Activated gamma-delta T cell treated with Interleukin-2 at 50 U/mL for 16 hours (primary cell): ENCODE data around the gene SULT2B1.
A peak's percentile ranks its signal among the peaks of the same experiment; 100 is the strongest.
"Not testable (repeated sequence)": the region's sequence is repeated elsewhere in the genome, so short reads cannot be mapped to it uniquely, and the experiment has no call there.

Experiments
- DNase-seq: peaks from one replicate; pipeline ENCODE4 v3.0.0-alpha.2; 2020

SULT2B1 gene

DNA sequence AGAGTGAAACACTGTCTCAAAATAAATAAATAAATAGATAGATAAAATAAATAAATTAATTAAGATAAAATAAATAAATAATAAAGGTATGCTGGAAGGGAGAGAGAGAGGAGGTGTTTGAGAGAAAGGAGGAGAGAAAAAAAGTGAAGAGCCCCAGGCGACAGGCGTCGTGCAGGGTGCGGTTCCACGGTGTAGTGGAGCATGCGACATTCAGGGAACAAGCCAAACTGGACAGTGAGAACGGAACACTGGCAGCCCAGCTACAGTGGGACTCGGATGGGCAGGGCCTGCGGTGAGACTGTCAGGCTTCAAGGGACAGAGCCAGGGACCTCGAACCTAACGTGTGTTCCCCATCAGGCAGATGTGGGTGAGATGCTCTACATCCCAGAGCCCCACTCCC, 9.4 kb downstream of the SULT2B1 start:
- no peak for DNase-seq

DNA sequence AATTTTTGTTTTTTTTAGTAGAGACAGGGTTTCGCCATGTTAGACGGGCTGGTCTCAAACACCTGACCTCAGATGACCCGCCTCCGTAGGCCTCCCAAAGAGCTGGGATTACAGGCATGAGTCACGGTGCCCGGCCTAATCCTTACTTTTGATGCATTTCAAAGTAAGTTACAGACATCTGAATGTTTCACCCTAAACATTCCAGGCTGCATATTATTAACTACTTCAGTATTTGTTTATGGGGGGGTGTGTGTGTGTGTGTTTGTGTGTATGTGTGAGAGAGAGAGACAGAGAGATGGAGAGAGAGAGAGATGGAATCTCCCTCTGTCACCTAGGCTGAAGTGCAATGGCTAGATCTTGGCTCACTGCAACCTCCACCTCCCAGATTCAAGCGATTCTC, 13.1 kb downstream of the SULT2B1 start:
- no peak for DNase-seq

DNA sequence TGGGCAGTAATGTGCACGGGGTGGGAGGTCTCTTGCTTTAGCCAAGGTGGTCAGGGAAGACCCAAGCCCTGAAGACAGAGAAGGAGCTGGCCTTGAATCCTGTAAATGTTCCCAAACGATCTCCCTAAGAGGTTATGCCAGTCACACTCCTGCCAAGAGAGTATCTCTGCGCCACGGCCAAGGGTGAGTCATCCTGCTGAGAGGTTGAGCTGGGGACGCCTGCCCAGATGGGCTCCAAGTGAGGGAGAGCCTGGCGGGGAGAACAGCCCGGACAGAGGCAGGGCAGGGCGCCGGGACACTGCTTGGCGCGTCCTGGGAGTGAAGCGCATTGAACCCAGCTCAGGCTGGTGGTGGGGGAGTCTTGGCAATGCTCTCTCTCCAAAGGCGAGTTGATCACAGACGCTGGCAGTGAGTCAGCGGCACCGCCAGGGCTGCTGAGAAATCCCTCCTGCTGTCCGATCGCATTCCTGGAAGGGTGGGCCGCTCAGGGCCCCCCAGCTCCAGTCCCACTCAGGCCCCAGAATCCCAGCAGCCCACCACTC, 16.4 kb downstream of the SULT2B1 start:
- DNase-seq: no peak

DNA sequence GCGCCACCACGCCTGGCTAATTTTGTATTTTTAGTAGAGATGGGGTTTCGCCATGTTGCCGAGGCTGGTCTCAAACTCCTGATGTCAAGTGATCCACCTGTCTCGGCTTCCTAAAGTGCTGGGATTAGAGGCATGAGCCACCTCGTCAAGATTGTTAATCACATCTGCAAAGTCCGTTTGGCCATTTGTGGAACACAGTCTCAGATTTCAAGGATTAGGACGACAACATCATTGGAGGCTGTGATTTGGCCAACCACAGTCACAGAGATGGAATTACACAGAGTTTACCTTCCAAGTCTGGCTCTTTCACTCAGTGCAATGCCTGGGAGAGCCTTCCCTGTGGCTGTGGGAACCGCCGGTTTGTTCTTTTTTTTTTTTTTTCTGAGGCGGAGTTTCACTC, 17.8 kb downstream of the SULT2B1 start:
- DNase-seq: no peak

DNA sequence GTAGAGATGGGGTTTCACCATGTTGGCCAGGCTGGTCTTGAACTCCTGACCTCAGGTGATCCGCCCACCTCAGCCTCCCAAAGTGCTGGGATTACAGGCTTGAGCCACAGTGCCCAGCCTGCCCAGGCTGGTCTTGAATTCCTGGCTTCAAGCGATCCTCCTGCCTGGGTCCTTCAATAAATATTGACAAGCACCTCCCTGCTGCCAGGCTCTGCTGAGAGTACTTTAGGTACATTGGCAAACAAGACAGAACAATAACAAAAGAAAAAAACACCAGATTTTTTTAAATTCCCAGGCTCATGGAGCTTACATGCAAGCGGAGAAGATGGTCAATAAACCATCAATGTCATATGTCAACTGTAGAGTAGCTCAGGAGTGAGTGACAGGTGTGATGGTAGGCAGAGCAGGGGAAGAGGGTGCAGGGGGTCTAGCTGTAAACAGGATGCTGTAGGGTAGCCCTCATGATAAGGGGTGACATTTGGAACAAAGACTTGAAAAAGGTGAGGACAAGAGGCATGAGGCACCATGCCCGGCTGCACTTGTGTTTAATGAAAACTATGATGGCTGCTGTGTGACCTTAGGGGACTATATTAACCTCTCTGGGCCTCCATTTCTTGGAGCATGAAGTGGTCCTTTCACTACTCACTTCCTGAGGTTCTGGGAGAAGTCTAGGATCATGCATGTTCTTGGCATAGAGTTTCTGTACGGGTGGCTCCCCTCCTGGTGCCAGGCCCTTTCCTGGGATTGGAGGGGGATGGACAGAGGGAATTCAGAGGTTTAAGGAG, 19.6 kb downstream of the SULT2B1 start:
- no peak for DNase-seq

DNA sequence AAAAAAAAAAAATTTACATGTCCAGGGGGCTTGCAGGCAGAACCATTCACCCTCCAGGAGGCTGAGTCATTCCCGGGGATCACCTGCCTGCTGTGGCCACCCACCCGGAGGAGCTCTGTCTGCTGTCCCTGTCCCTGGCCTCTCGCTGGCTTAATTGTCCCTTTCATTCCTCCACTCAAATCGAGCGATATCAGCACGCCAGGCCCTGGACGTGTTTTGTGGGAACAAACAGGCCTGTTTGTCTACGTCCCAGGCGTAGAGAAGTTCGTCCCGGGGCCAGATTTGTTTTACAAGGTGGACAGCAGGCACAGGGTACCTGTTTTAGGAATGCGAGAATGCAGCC, 21.2 kb downstream of the SULT2B1 start:
- DNase-seq: no peak

DNA sequence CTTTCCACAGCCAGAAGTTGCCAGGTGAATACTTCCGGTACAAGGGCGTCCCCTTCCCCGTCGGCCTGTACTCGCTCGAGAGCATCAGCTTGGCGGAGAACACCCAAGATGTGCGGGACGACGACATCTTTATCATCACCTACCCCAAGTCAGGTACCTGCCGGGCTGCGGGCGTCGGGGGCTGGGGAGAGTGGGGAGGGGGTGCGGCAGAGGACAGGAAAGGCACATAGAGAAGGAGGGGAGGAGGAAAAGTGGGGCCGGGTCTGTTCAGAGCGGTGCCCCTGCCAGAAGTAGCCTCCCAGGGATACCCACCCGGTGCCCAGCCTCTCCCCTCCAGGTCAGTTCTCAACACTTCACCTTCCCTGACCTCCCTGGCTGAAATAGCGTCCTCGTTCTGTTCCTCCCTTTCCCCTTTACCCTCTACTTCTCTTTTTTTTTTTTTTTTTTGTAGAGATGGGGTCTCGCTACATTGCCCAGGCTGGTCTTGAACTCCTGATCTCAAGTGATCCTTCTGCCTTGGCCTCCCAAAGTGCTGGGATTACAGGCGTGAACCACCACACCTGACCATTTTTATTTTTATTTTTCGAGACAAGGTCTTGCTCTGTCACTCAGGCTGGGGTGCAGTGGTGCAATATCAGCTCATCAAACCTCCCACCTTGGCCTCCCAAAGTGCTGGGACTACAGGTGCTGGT, 24.1 kb downstream of the SULT2B1 start:
- no peak for DNase-seq

DNA sequence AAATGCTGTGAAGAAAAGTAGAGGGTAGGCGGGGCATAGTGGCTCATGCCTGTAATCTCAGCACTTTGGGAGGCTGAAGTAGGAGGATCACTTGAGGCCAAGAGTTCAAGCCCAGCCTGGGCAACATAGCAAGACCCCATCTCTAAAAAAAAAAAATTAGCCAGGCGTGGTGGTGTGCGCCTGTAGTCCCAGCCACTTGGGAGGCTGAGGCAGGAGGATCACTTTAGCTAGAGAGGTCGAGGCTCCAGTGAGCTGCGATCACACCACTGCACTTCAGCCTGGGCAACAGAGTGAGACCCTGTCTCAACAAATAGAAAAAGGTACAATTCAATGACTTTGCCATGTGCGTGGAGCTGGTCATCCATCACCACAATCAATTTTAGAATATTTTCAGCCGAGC, 25.9 kb downstream of the SULT2B1 start:
- DNase-seq: not testable (repeated sequence)

DNA sequence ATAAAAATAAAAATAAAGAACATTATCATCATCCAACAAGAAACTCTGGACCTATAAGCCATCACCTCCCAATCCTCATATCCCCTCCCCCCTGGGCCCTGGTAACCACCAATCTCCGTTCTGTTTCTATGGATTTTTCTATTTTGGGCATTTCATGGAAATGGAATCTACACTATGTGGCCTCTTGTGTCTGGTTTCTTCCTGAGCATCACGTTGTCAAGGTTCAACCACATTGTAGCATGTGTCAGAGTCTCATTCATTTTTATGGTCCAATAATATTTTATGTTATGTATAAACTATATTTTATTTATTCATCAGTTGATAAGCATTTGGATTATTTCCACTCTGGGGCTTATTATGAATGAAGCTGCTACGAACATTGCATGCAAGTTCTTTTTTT, 26.9 kb downstream of the SULT2B1 start:
- no peak for DNase-seq

DNA sequence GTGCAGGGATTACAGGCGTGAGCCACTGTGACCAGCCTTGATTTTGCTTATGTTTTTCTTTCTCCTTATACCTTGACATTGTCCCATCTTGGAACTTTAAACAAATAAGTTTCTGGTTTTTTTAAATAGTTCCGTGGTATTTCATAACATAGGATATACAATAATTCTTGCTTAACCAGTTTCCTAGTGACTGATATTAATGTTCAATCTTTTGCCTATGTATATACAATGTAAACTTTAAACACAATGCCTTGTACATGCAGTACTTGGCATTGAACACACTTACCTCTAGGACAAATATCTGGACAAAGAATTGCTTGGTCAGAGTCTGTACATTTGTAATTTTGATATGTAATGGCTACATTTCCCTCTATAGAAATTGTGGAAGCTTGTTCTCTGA, 30.2 kb downstream of the SULT2B1 start:
- DNase-seq: no peak

DNA sequence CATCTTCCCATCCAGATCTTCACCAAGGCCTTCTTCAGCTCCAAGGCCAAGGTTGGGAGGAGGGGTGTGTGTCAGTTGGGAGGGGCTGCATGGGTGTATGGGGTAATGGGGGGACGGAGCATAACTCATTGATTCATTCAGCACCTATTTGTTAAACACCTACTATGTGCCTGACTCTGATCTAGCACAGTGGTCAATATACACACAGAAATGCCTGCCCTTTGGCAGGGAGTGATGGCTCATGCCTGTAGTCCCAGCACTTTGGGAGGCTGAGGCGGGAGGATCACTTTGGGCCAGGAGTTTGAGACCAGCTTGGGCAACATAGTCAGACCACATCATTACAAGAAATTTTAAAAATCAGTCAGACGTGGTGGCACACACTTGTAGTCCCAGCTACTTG, 35.4 kb downstream of the SULT2B1 start:
- DNase-seq: no peak

DNA sequence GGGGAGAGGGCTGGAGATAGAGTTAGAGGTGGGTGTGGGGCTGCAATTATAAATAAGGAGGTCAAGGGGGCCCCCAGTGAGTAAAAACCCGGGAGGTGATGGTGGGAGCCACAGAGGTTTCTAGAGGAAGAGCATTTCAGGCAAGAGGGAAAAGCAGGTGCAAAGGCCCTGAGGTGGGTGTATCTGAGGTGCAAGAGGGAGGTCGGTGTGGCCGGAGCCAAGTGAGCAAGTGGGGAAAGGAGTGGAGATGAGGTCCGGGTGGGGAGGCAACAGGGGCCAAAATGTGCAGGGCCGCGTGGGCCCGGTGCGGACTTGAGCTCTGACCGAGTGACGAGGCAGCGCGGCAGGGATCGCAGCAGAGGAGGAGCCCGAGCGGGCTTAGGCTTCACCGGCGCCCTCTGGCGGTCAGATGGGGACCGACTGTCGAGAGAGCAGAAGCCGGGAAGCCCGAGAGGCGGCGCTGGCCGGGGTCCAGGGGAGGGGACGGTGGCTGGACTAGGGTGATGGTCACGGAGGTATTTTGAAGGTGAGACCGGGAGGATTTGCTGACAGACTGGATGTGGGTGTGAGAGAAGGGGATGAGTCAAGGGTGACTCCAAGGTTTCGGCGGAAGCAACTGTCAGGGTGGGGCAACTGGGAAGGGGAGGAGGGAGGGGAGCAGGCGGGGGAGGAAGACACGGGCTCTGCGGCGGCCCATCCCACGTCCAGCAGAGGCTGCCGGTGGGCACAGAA, 36.9 kb downstream of the SULT2B1 start:
- DNase-seq: peak; percentile 88

DNA sequence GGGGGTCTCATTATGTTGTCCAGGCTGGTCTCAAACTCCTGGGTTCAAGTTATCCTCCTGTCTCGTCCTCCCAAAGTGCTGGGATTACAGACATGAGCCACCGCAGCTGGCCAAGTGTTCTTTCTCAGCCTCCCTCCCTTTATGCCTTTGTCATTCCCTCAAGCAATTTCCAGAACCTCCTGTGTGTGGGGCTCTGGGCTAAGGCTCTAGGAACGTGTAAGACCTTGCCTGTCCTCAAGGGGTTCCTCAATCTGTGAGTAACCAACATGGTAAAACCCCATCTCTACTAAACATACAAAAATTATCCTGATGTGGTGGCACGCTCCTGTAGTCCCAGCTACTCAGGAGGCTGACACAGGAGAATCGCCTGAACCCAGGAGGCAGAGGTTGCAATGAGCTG, 39.0 kb downstream of the SULT2B1 start:
- no peak for DNase-seq

DNA sequence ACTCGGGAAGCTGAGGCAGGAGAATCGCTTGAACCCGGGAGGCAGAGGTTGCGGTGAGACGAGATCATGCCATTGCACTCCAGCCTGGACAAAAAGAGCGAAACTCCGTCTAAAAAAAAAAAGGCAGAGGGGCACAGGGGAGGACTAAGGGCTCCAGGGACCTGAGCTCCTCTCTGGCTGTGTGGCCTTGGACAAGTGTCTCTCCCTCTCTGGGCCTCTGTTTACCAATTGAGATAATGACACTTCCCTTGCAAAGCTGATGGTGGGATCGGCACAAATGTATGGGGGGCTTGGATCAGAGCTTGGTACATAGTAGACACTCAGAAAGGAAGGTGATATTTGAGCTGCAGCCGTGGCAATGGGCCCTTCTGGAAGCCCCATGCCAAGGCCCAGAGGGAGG, 43.2 kb downstream of the SULT2B1 start:
- DNase-seq: no peak

DNA sequence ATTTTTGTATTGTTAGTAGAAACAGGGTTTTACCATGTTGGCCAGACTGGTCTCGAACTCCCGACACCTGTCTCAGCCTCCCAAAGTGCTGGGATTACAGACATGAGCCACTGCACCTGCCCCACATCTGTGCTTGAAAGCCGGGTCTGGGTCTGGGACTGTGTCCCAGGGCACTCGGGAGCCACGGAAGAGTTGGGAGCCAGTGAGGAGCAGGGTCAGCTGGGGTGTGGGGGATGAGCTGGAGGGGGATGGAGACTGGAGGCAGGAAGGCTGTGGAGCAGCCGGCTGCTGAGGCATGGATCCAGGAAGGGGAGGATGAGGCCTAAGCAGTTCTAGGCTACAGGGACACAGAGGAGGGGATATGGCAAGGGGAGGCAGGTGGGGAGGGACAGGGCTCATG, 43.9 kb downstream of the SULT2B1 start:
- no peak for DNase-seq

DNA sequence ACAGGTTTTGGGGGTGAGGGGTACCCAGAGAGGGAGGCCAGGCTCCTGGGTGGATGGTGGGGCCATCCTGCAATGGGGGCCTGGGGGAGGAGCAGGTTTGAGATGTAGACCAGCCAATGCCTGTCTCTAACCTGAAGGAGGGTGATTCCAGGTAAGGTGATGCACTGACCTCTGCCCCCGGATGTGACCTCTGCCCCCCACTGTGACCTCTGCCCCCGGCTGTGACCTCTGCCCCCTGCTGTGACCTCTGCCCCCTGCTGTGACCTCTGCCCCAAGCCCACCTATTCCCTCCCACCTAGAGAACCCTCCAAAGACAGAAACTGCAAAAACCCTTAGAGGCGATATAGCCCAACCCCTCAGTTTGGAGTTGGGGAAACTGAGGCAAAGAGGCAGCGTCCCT, 44.3 kb downstream of the SULT2B1 start:
- DNase-seq: no peak

DNA sequence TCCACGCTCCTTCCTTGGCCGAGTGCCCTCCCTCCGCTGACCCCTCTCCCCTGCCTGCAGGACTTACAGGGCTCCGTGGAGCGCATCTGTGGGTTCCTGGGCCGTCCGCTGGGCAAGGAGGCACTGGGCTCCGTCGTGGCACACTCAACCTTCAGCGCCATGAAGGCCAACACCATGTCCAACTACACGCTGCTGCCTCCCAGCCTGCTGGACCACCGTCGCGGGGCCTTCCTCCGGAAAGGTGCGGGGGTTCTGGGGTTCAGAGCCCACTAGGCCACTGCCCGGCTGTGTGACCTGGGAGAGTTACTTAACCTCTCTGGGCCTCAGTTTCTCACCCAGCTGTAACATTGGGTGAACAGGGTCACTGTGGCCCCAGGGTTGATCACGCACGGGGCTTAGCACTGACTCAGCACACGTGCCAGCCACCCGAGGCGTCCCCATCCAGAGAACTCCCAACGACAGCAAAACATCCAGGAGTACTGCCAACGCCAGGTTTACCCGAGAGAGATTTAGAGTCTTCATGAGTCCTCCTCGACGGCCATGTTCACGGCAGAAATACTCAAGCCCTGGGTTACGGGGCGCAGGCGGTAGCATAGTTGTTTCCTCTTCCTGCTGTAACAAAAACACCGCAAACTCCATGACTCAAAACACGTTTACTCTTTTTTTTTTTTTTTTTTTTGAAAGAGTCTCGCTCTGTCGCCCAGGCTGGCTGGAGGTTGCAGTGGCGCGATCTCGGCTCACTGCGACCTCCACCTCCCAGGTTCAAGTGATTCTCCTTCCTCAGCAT, 44.9 kb downstream of the SULT2B1 start:
- DNase-seq: peak; percentile 26

DNA sequence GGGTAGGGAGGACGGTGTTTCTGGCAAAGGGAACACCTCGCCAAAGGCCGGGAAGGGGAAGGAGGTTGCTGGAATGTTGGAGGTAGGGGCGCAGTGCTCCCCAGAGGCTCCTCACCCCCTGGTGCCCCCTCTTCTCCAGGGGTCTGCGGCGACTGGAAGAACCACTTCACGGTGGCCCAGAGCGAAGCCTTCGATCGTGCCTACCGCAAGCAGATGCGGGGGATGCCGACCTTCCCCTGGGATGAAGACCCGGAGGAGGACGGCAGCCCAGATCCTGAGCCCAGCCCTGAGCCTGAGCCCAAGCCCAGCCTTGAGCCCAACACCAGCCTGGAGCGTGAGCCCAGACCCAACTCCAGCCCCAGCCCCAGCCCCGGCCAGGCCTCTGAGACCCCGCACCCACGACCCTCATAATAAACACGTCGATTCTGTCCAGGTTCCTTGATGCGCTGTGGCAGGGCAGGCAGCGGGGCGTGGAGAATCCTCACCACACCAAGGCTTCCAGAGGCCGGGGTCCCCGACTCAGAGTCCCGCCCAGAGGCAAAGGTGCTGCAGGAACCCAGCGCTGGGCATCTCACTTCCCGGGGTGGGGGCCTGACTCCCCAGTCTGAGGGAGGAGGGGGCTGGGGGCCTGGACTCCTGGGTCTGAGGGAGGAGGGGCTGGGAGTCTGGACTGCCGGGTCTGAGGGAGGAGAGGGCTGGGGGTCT, 47.2 kb downstream of the SULT2B1 start:
- DNase-seq: no peak

DNA sequence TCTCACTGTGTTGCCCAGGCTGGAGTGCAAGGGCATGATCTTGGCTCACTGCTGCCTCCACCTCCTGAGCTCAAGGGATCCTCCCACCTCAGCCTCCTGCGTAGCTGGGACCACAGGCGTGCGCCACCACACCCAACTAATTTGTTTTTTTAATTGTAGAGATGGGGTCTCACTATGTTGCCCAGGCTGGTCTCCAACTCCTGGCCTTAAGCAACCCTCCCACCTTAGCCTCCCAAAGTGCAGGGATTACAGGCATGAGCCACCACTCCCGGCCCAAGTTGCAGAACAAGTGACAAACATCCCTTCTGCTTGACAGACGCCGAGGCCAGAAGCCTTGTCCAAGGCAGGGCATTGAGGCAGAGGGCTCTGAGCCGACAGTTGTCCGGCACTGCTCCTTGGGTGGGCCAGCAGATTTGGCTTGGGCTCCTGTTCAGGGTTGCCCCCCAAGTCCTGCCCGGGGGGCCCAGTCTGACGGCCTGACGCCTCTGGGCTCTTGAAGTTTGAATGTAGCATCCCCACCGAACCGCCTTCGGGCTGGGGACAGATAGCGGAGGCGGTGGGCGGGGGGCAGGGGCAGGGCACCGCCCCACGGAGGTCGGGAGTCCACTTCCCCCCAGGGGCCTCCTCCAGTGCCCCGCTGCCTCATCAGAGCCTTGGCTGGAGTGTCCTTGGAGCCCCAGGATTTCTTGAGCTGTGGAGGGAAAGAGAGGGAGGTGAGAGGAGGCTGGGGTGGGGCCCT, 48.9 kb downstream of the SULT2B1 start:
- no peak for DNase-seq

DNA sequence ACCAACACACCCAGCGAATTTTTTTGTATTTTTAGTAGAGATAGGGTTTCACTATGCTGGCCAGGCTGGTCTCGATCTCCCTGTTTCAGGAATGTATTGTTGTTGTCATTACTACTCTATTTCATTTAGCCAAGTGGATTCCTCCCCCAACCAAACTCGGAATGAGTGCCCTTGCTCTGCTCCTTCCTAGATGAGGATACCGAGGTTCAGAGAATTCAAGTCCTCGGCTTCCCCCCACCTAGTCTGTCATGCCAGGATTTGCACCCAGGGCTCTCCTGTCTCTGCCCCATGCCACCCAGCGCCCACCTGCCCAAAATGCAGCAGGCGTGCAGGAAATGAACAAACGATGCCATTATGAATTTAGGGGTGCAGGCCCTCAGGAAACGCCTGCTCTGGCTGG, 51.0 kb downstream of the SULT2B1 start:
- DNase-seq: no peak

DNA sequence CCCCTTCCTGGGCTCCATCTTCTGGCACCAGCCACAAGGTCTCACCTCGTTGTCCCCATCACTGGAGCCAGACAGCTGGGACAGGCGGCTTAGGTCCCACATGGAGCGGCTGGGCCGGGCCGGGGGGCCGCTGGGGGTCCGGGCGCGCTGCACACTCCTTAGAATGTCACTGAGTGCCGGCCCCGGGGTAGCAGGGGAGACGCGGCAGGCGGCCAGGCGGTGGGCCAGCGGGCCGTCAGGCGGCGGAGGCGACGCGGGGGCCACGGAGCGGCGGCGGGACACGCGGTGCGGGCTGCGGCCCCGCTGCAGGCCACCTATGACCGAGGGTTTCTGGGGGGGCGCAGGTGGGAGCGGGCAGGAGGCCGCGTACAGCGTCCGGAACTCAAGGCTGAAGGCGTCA, 51.5 kb downstream of the SULT2B1 start:
- no peak for DNase-seq

DNA sequence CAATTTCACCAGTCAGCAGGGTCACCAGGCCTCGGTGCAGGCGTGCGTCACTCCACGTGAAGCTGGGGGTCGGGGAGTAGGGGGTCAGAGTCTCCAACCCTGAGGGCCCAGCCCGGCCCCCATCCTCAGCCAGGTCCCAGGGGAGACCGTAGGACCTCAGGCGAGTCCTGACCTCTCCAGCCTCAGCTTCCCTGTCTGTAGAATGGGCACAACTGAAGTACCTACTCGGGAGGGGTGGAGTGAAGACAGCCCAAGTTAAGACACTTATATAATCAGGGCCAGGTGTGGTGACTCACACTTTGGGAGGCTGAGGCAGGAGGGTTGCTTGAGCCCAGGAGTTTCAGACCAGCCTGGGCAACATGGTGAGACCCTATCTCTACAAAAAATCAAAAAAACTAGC, 51.9 kb downstream of the SULT2B1 start:
- DNase-seq: no peak
